SKM-1 (cell line): ENCODE results near the gene NCLN.
"Not testable (repeated sequence)": the region's sequence is repeated elsewhere in the genome, so short reads cannot be mapped to it uniquely, and the experiment has no call there.

Source experiments
- DNase-seq: peaks from one replicate; lab custom pipeline; 2025; ENCODE audit not compliant: unreplicated experiment; lab: John Stamatoyannopoulos, UW

The NCLN gene

DNA sequence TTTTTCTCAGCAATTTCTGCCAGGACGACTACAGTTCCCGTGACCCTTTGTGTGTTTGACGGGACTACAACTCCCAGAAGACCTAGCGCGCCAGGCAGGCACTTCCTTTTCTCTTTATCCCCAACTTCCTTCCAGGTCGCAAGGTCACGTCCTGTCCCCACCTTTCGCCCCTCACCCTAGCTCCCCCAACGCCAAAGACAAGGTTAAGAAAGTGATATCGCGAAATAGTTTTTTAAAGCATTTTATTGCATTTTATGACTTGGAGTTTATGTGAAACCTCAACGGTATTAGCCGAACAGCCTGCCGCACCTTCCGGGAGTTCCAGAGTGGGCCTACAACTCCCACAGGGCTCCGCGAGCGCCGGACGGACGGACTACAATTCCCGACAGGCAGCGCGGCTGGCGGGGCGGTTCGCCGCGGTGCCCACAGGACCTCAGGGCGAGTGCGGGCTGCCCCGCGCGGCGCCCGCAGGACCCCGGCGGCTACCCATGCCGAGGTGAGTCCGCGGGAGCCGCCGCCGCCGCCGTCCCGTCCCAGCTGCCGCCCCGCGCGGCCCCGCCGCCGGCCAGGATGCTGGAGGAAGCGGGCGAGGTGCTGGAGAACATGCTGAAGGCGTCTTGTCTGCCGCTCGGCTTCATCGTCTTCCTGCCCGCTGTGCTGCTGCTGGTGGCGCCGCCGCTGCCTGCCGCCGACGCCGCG lies at the start of gene NCLN:
TSS of gene NCLN (plus strand) at position 470 of the 699 bp plus-strand sequence. CDS start at position 571, 101 bp downstream.
- DNase-seq: peak; percentile 92

DNA sequence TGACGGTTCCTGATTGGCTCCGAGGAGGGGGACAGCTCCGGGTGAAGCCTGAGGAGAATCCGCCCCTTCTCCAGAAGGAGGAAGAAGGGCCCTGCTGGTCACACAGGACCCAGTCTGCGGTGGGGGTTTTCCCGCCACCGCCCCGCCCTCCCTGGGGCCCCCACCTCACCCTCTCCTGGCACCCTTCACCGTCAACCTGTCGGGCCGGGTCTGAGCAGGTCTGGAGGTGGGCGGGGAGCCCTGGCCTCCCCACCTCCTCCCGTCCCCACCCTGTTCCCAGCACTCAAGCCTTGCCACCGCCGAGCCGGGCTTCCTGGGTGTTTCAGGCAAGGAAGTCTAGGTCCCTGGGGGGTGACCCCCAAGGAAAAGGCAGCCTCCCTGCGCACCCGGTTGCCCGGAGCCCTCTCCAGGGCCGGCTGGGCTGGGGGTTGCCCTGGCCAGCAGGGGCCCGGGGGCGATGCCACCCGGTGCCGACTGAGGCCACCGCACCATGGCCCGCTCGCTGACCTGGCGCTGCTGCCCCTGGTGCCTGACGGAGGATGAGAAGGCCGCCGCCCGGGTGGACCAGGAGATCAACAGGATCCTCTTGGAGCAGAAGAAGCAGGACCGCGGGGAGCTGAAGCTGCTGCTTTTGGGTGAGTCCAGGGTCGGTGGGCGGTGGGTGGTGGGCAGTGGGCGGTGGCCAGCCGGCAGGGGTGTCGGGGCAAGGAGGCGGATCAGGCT lies 49.6 kb upstream of the NCLN start, which contains the start of gene GNA15:
TSS of gene GNA15 (plus strand) at position 73 of the 723 bp plus-strand sequence. CDS start at position 491, 418 bp downstream.
- DNase-seq: peak; percentile 70

GRCh38 chr19:3136684-3137055 lies 49.1 kb upstream of the NCLN start:
- no peak for DNase-seq

DNA sequence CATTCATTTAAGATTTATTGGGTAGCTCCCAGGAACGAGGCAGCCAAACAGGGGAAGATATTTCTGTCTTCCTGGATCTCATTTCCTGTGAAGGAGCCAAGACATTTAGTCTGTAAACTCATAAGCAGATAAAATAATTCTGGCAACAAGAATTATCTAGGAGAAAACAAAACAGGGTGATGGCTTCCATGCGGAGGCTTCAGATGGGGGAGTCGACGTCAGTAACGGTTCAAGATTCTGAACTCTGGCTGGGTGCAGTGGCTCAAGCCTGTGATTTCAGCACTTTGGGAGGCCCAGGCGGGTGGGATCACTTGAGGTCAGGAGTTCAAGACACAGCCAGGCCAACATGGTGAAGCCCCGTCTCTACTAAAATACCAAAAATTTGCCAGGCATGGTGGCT lies 48.6 kb upstream of the NCLN start:
- DNase-seq: no peak

DNA sequence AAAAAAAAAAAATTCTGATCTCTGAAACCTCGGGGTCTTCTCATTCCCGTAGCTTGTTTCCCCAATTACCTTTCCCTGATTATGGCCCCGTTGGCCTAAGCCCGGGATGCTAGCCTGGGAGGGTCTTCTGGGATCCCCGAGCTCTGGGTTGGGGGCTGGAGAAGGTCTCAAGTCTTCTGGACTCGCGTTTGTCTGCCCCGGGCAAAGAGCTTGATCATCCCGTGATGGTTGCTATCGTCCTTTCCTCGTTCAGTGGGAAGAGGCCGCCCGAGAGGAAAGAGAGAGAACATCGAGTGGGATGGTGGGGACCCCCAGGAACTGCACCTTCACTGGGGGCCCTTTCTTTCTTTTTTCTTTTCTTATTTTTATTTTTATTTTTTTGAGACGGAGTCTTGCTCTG lies 47.5 kb upstream of the NCLN start:
- DNase-seq: no peak

GRCh38 chr19:3140667-3141038 lies 45.1 kb upstream of the NCLN start:
- DNase-seq: no peak

DNA sequence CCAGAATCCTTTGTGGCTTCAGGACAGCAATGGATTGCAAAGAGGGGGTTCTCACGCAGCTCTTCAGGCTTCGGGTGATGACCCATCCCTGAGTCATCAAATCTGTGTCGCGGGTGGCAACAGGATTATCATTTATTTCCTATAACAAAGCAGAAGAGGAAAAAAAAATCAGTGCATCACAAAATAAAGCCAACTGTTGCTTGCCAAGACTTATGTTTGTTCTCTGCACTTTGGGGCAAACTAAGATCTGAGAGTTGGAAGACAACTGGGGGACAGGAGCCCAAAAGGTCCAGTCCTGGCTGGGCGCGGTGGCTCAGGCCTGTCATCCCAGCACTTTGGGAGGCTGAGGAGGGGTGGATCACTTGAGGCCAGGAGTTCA lies 43.4 kb upstream of the NCLN start:
- no peak for DNase-seq

DNA sequence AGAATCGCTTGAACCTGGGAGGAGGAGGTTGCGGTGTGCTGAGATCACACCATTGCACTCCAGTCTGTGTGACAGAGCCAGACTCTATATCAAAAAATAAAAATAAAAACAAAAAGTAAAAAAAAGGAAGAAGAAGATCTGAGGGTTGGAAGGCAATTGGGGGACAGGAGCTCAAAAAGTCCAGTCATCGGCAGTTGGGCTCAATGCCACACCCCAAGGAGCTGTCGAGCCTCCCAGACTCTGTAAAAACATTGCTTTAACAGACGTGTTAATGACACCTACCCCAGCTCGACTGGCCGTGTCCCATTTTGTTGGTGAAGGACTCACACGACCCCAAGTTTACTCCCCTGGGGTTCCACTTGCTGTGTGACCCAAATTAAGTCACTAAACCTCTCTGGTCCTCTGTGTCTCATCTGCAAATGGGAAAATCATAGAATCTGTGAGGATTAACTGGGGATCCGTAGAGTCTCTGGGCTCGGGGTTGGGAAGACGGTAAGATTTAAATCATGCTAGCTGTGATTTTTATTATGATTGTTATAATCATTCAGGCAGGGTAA lies 42.9 kb upstream of the NCLN start:
- no peak for DNase-seq

- peak; percentile 77 for DNase-seq
Measured at GRCh38 chr19:3145909-3146676, 39.6 kb upstream of the NCLN start.

GRCh38 chr19:3146677-3147100 lies 39.0 kb upstream of the NCLN start:
- DNase-seq: no peak

- no peak for DNase-seq
Measured at GRCh38 chr19:3148503-3148902, 37.2 kb upstream of the NCLN start.

- no peak for DNase-seq
Measured at GRCh38 chr19:3149089-3149488, 36.6 kb upstream of the NCLN start.

- DNase-seq: no peak
Measured at GRCh38 chr19:3149526-3150505, 35.9 kb upstream of the NCLN start.

GRCh38 chr19:3150739-3151329 lies 34.9 kb upstream of the NCLN start:
- DNase-seq: no peak

GRCh38 chr19:3151563-3152418 lies 33.9 kb upstream of the NCLN start:
- no peak for DNase-seq

GRCh38 chr19:3152419-3152780 lies 33.3 kb upstream of the NCLN start:
- no peak for DNase-seq

DNA sequence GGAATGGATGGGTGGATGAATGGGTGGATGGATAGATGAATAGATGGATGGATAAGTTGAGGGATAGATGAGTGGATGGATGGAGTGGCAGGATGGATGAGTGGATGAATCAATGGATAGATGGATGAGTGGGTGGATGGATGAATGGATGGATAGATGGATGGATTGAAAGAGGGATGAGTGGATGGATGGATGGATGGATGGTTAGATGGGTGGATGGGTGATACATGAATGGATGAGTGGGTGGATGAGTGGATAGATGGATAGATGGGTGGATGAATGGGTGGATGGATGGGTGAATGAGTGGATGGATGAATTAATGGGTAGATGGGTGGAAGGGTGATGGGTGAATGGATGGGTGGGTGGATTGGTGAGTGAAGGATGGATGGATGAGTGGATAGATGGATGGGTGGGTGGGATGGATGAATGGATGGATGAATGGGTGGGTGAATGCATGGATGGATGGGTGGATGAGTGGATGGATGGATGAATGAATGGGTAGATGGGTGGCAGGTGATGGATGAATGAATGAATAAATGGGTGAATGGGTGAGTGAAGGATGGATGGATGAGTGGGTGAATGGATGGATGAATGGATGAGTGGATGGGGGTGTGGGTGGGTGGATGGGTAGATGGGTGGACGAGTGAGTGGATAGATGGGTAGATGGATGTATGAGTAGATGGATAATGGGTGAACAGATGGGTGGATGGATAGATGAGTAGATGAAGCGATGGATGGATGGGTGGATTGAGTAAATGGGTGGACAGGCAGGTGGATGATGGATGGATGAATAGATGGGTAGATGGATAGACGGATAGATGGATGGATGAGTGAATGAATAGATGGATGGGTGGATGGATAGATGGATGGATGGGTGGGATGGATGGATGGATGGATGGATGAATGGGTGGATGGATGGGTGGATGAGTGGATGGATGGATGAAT lies 32.2 kb upstream of the NCLN start:
- DNase-seq: no peak

GRCh38 chr19:3154447-3154846 lies 31.3 kb upstream of the NCLN start:
- not testable (repeated sequence) for DNase-seq
